Panc1 (cell line): Measurements from ENCODE around the gene PNRC1. TPM values are rescaled to one million over a fixed set of nuclear protein-coding genes. Genes with fewer than 3 reads are reported as not detected.
"Not testable (repeated sequence)": the region's sequence is repeated elsewhere in the genome, so short reads cannot be mapped to it uniquely, and the experiment has no call there.

Experiments used
- ATAC-seq: fragments of 200-7000 bp; cut with Tn5 transposase; 2 replicates; pipeline ENCODE4 v1.9.1; 2020; ENCODE audit warnings: mild to moderate bottlenecking, moderate library complexity
- BruUV-seq: library from RNA; stranded (reverse); fragments of 400-500 nt; replicated peaks from 2 replicates; lab custom pipeline; 2021; lab: Mats Ljungman, UMichigan
- CTCF ChIA-PET: fragments of 300-600 bp; sonication (Branson Sonifier 250); formaldehyde crosslinking; loops from one replicate; lab custom pipeline; 2022; ENCODE audit warnings: antibody characterized with exemption; lab: Charles Lee
- POLR2A ChIA-PET: fragments of 300-600 bp; sonication (Branson Sonifier 250); formaldehyde crosslinking; loops from one replicate; lab custom pipeline; 2022; ENCODE audit warnings: antibody characterized with exemption; lab: Charles Lee
- DNase-seq: peaks from one replicate; pipeline ENCODE4 v3.0.0-alpha.2; 2010; ENCODE audit warnings: low read depth, low spot score
- H3K27ac ChIP-seq: 2 replicates; pipeline ENCODE4 v1.5.1; 2011; ENCODE audit warnings: mild to moderate bottlenecking, low read length, inconsistent platforms
- H3K27me3 ChIP-seq: fragments of 200-500 bp; sonication (Bioruptor generic); 2 replicates; pipeline ENCODE4 v1.6.0; 2014; ENCODE audit warnings: low read length, inconsistent platforms; ENCODE audit not compliant: control insufficient read depth, insufficient read depth
- H3K36me3 ChIP-seq: fragments of 200-500 bp; sonication (Bioruptor generic); 2 replicates; pipeline ENCODE4 v1.5.1; 2014; ENCODE audit warnings: inconsistent platforms, mild to moderate bottlenecking, low read length, moderate library complexity; ENCODE audit not compliant: control insufficient read depth, insufficient read depth
- H3K4me1 ChIP-seq: 2 replicates; pipeline ENCODE4 v1.5.1; 2011; ENCODE audit warnings: inconsistent platforms, mild to moderate bottlenecking, low read length, moderate library complexity; ENCODE audit not compliant: control insufficient read depth, insufficient read depth
- H3K4me3 ChIP-seq, 2 experiments: 2 replicates each; pipeline ENCODE4 v1.5.1; 2011 to 2012; ENCODE audit warnings: low read depth in 2 of 2, low read length in 2 of 2, mild to moderate bottlenecking in 2 of 2, inconsistent platforms in 1 of 2, moderate library complexity in 1 of 2
- H3K9me3 ChIP-seq: fragments of 200-500 bp; sonication (Bioruptor generic); 2 replicates; pipeline ENCODE4 v1.5.1; 2014; ENCODE audit warnings: low read depth, mild to moderate bottlenecking, inconsistent platforms, low read length, moderate library complexity; ENCODE audit not compliant: control insufficient read depth, insufficient read depth
- CTCF ChIP-seq: fragments of 450-650 bp; IDR thresholded peaks from 2 replicates; pipeline ENCODE4 v1.5.1; 2017; ENCODE audit warnings: mild to moderate bottlenecking
- POLR2AphosphoS5 ChIP-seq: IDR thresholded peaks from 2 replicates; pipeline ENCODE4 v1.6.1; 2012; ENCODE audit warnings: mild to moderate bottlenecking, low read depth, low read length, moderate library complexity
- REST ChIP-seq, 2 experiments: IDR thresholded peaks; 2 replicates each; pipeline ENCODE4 v1.6.1; 2011 to 2012; ENCODE audit warnings: low read depth in 2 of 2, control low read depth in 1 of 2, low read length in 1 of 2, mild to moderate bottlenecking in 1 of 2, moderate library complexity in 1 of 2; ENCODE audit not compliant: insufficient read depth in 1 of 2
- SIN3A ChIP-seq: IDR thresholded peaks from 2 replicates; pipeline ENCODE4 v1.6.1; 2012; ENCODE audit warnings: low read depth, mild to moderate bottlenecking, low read length, moderate library complexity, borderline replicate concordance; ENCODE audit not compliant: insufficient read depth
- TCF7L2 ChIP-seq: IDR thresholded peaks from 2 replicates; pipeline ENCODE4 v1.6.1; 2011; ENCODE audit warnings: mild to moderate bottlenecking, low read depth, low read length, inconsistent platforms
- in situ Hi-C: cut with HindIII; loops from 2 replicates; pipeline ENCODE4 v1.10.0; 2016; ENCODE audit warnings: low sequenced_read_pairs, low pct_unique_long_range_greater_than_20kb
- intact Hi-C: fragments of 100-400 bp; cut with micrococcal nuclease; formaldehyde crosslinking; loops from one replicate; pipeline ENCODE4 v1.10.0; 2022; ENCODE audit not compliant: unreplicated experiment
- total RNA-seq: library from RNA; stranded (reverse); gene quantifications from one replicate; pipeline ENCODE4 v1.2.1, GENCODE V29; 2021; ENCODE audit not compliant: unreplicated experiment

PNRC1 gene
- total RNA-seq, 1 experiment from 2014 or later = 63.5 TPM

- H3K4me3 ChIP-seq = no peak overlapping the region
- H3K27ac ChIP-seq = no peak overlapping the region
- ChIA-PET CTCF (no interaction called here), POLR2A (interaction anchor here (0.5 kb wide), 1 partner anchor 17 kb away, joined by 12 read pairs; no protein-coding TSS in a partner anchor)
- no TSS peak for BruUV-seq
- in situ Hi-C loops = no loop called here
- intact Hi-C loops = no loop called here
- H3K4me1 ChIP-seq = no peaks in the 10 kb centered on the region
- no peaks in the 10 kb centered on the region for H3K36me3 ChIP-seq
- ATAC-seq (no peak), DNase-seq (no peak)
- no peaks in the 10 kb centered on the region for H3K27me3 ChIP-seq
- H3K9me3 ChIP-seq = no peaks in the 10 kb centered on the region
- TF ChIP-seq SIN3A = no peak
- no peak for TF ChIP-seq REST (IDR thresholded peaks at IDR 0.05; ENCODE audit: insufficient read depth in 1 of 2, low read depth in 2 of 2, low read length in 1 of 2)
These were observed 21.3 kb upstream of the PNRC1 start for GRCh38 chr6:89059227-89059626.

- in situ Hi-C loops (no loop called here), intact Hi-C loops (no loop called here)
- H3K27me3 ChIP-seq = no peaks in the 10 kb centered on the region
- no peak overlapping the region for H3K4me3 ChIP-seq
- H3K36me3 ChIP-seq = no peaks in the 10 kb centered on the region
- TF ChIP-seq CTCF (no peak), REST (IDR thresholded peaks at IDR 0.05; ENCODE audit: insufficient read depth in 1 of 2, low read depth in 2 of 2, low read length in 1 of 2) (no peak), TCF7L2 (no peak), SIN3A (no peak), POLR2AphosphoS5 (no peak)
- ATAC-seq (no peak), DNase-seq (no peak)
- ChIA-PET CTCF (no interaction called here), POLR2A (no interaction called here)
- no TSS peak for BruUV-seq
- no peaks in the 10 kb centered on the region for H3K9me3 ChIP-seq
- H3K27ac ChIP-seq = no peak overlapping the region
- H3K4me1 ChIP-seq = no peaks in the 10 kb centered on the region
These were observed 16.7 kb upstream of the PNRC1 start for GRCh38 chr6:89063881-89064280.

- BruUV-seq, DNase-seq, CTCF ChIA-PET: not testable (repeated sequence)
These were observed 15.6 kb upstream of the PNRC1 start for GRCh38 chr6:89064931-89065330.

GRCh38 chr6:89066121-89066520 is 14.4 kb upstream of the PNRC1 start:
- H3K4me1 ChIP-seq, H3K27me3 ChIP-seq, H3K36me3 ChIP-seq, CTCF ChIA-PET, ATAC-seq, H3K9me3 ChIP-seq, in situ Hi-C loops, H3K4me3 ChIP-seq, DNase-seq, intact Hi-C loops, POLR2A ChIA-PET, BruUV-seq, H3K27ac ChIP-seq: not testable (repeated sequence)

More at GRCh38 chr6:89064931-89065330, 15.6 kb upstream of the PNRC1 start:
- H3K36me3 ChIP-seq, H3K9me3 ChIP-seq, ATAC-seq, H3K27me3 ChIP-seq, H3K4me1 ChIP-seq, H3K4me3 ChIP-seq, POLR2A ChIA-PET, intact Hi-C loops, H3K27ac ChIP-seq, in situ Hi-C loops: not testable (repeated sequence)
